GM18868 (cell line): ENCODE results near the gene DVL3.

Experiments
- ATAC-seq: cut with Tn5 transposase; IDR thresholded peaks from one replicate; pipeline ENCODE4 v1.9.1; 2021; ENCODE audit warnings: mild to moderate bottlenecking, moderate library complexity; ENCODE audit not compliant: unreplicated experiment

DVL3 gene

GRCh38 chr3:184176377-184177330, 21.5 kb downstream of the DVL3 start:
- ATAC-seq, result no peak

- no peak for ATAC-seq
Observed at GRCh38 chr3:184177331-184177731, 22.2 kb downstream of the DVL3 start.

- ATAC-seq, result no peak
Observed at GRCh38 chr3:184177767-184178306, 22.7 kb downstream of the DVL3 start.

- no peak for ATAC-seq
Observed at GRCh38 chr3:184178521-184179138, 23.5 kb downstream of the DVL3 start.

GRCh38 chr3:184180165-184180564, 25.0 kb downstream of the DVL3 start:
- ATAC-seq, result no peak

GRCh38 chr3:184181596-184181995, 26.4 kb downstream of the DVL3 start:
- ATAC-seq, result no peak

GRCh38 chr3:184183679-184184078, 28.5 kb downstream of the DVL3 start:
- ATAC-seq, result no peak

- ATAC-seq, result no peak
Observed at GRCh38 chr3:184184546-184185230, 29.5 kb downstream of the DVL3 start.

GRCh38 chr3:184185461-184186183, 30.4 kb downstream of the DVL3 start:
- ATAC-seq, result peak; percentile 89

GRCh38 chr3:184186184-184186901, 31.2 kb downstream of the DVL3 start, which contains the start of gene ABCF3:
ABCF3 (plus strand) TSS chr3:184186199; CDS start chr3:184186208, 9 bp downstream.
- ATAC-seq, result peak; percentile 14

GRCh38 chr3:184186902-184187207, 31.7 kb downstream of the DVL3 start:
- no peak for ATAC-seq

- no peak for ATAC-seq
Observed at GRCh38 chr3:184188080-184188479, 32.9 kb downstream of the DVL3 start.

- ATAC-seq, result no peak
Observed at GRCh38 chr3:184189421-184189820, 34.2 kb downstream of the DVL3 start.

GRCh38 chr3:184192889-184193288, 37.7 kb downstream of the DVL3 start:
- no peak for ATAC-seq

GRCh38 chr3:184193991-184194539, 38.9 kb downstream of the DVL3 start:
- no peak for ATAC-seq

- no peak for ATAC-seq
Observed at GRCh38 chr3:184196536-184196935, 41.4 kb downstream of the DVL3 start.

- ATAC-seq, result no peak
Observed at GRCh38 chr3:184198509-184198908, 43.3 kb downstream of the DVL3 start.

GRCh38 chr3:184200825-184201224, 45.6 kb downstream of the DVL3 start:
- no peak for ATAC-seq

GRCh38 chr3:184203526-184203925, 48.3 kb downstream of the DVL3 start:
- ATAC-seq, result no peak
